ENCODE measurements around the gene HDAC1.
"Not testable (repeated sequence)": the region's sequence is repeated elsewhere in the genome, so short reads cannot be mapped to it uniquely, and the experiment has no call there.

The HDAC1 gene

DNA sequence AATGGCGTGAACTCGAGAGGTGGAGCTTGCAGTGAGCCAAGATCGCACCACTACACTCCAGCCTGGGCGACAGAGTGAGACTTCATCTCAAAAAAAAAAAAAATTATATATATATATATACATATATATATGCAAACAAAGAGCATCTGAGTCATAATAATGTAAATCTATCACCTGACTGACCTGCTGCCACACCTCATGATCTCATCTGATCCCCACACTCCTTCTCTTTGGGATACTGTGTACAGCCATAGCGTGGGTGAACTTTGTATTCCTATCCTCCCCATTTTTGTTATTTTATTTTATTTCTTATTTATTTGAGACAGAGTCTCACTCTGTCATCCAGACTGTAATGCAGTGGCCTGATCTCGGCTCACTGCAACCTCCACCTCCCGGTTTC is 2.6 kb upstream of the HDAC1 start:
- no peak for DNase-seq (ENCODE audit: low read depth in 1 of 2, low spot score in 1 of 2)
- in situ Hi-C loops (cut with HindIII; ENCODE audit: low pct_unique_long_range_greater_than_20kb, low sequenced_read_pairs) = no loop called here
- no peak for TF ChIP-seq JUND (IDR thresholded peaks at IDR 0.05; ENCODE audit: low read depth)

DNA sequence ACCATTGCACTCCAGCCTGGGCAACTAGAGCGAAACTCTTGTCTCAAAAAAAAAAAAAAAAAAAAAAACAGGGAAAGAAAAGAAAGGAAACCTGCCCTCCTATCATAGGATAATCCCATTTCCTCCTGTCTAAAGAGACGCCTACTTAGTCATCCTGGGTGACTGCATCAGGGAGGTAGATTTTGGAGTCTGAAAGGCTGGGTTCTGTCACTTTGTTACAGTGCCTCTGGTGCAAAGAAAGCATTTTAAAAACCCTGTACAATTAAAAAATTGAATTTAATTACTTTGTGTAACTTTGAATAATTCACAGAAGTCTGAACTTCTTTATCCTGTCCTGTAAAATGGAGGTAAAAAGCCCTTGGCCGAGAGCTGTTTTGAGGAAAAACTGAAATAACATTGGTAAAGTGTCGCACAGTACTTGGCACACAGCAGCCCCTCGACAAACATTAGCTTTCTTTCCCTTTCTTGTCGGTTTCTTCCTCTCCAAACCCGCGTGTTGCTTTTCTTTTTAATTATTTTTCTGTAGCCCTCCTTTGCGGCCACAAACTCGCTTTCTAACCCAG is 657 bp upstream of the HDAC1 start:
- TF ChIP-seq JUND (IDR thresholded peaks at IDR 0.05; ENCODE audit: low read depth) = no peak
- peak in 1 of 2 experiments; percentile 17 for DNase-seq (ENCODE audit: low read depth in 1 of 2, low spot score in 1 of 2)
- in situ Hi-C loops (cut with HindIII; ENCODE audit: low pct_unique_long_range_greater_than_20kb, low sequenced_read_pairs) = no loop called here

DNA sequence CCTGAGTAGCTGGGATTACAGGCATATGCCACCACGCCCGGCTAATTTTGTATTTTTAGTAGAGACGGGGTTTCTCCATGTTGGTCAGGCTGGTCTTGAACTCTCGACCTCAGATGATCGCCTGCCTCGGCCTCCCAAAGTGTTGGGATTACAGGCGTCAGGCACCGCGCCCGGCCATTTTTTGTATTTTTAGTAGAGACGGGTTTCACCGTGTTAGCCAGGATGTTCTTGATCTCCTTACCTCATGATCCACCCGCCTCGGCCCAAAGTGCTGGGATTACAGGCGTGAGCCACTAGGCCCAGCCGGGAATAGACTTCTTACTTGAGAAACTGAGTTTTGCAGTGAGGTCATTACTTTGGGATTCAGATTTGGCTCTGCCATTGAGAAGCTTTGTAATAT is 6.3 kb downstream of the HDAC1 start:
- DNase-seq (ENCODE audit: low read depth in 1 of 2, low spot score in 1 of 2); in situ Hi-C loops (cut with HindIII; ENCODE audit: low pct_unique_long_range_greater_than_20kb, low sequenced_read_pairs): not testable (repeated sequence)

DNA sequence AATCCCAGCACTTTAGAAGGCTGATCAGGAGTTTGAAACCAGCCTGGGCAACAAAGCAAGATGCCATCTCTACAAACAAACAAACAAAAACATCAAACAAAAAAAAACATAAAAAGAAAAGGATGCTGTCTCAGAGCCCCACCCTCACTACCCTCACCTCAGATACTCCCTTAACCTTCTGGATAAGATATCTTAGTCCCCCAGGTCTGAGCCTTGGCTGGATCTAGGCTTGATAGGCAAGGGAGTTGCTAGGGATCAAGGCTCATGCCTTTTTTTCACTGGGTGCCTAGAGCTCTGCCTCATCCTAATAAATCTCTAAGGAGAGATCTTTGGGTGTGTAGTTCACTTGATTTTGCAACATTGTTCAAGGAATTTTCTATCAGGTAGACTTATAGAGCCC is 7.4 kb downstream of the HDAC1 start:
- DNase-seq (ENCODE audit: low read depth in 1 of 2, low spot score in 1 of 2) = no peak
- in situ Hi-C loops (cut with HindIII; ENCODE audit: low pct_unique_long_range_greater_than_20kb, low sequenced_read_pairs) = no loop called here
- TF ChIP-seq JUND (IDR thresholded peaks at IDR 0.05; ENCODE audit: low read depth) = no peak

DNA sequence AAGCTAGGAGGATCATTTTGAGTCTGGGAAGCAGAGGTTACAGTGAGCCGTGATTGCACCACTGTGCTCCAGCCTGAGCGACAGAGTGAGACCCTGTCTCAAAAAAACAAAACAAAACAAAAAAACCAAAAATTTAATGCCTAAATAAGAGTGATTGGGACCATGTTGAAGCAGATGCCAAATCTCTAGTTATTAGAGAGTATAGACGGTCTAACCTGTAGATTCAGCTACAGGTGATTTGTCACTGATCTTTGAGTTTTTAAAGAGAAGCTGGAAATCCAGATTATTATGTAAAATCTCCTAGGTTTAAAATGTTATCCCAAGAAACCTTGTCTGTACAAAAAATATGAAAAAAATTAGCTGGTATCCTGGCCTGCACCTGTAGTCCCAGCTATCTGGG is 11.5 kb downstream of the HDAC1 start:
- no peak for TF ChIP-seq JUND (IDR thresholded peaks at IDR 0.05; ENCODE audit: low read depth)
- in situ Hi-C loops (cut with HindIII; ENCODE audit: low pct_unique_long_range_greater_than_20kb, low sequenced_read_pairs) = no loop called here
- DNase-seq (ENCODE audit: low read depth in 1 of 2, low spot score in 1 of 2) = no peak

DNA sequence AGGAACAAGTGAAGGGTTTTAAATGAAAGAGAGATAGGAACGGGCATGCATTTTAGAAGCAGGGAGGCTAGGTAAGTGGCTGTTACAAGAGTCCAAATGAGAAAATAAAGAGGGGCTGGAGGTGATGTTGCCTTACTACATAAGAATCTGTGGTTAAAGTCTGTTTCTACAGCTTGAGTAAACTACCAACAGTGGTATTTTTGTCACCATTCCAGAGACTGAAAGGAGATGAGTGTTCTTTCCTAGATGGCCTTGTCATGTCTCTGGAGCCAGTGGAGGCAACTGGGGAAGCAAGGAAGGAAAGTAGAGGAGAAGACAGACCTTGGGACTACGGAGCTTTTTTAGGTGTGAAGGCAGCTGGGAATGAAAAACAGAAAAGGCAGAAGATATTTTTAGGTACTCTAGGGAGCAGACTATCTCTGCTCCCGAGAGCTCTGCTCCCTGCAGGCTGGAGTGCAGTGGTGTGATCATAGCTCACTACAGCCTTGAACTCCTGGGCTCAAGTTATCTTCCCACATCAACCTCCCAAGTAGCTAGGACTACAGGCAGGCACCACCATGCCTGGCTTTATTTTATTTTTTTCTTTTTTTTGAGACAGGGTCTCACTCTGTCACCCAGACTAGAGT is 12.2 kb downstream of the HDAC1 start:
- TF ChIP-seq JUND (IDR thresholded peaks at IDR 0.05; ENCODE audit: low read depth) = no peak
- no peak for DNase-seq (ENCODE audit: low read depth in 1 of 2, low spot score in 1 of 2)
- in situ Hi-C loops (cut with HindIII; ENCODE audit: low pct_unique_long_range_greater_than_20kb, low sequenced_read_pairs) = no loop called here

DNA sequence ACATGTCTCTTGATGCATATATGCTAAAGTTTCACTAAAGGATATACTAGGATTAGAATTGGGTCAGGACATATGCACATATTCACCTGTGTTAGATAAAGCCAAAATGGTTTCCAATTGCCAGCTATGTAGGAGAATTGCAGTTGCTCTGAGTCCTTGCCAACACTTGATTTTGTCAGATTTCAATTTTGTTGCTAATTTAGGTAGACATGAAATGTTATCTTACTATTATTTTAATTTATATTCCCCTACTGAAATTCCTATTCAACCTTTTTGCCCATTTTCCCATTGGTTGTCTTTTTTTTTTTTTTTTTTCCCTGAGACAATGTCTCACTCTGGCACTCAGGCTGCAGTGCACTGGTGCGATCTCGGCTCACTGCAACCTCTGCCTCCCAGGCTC is 13.4 kb downstream of the HDAC1 start:
- TF ChIP-seq JUND (IDR thresholded peaks at IDR 0.05; ENCODE audit: low read depth) = no peak
- in situ Hi-C loops (cut with HindIII; ENCODE audit: low pct_unique_long_range_greater_than_20kb, low sequenced_read_pairs) = no loop called here
- DNase-seq (ENCODE audit: low read depth in 1 of 2, low spot score in 1 of 2) = no peak

DNA sequence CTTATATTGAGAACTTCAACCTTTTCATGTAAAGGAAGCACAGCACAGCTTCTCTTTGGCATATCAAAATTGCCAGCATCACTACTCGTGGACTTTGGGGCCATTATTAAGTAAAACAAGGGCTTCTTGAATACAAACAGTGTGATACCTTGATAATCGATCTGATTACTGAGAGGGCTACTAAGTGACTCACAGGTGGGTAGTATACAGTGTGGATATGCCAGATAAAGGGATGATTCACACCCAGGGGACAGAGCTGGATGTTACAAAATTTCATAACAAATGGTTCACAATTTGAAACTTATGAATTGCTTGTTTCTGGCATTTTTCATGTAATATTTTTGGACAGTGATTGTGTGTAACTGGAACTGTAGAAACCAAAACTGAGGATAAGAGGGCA is 15.4 kb downstream of the HDAC1 start:
- DNase-seq (ENCODE audit: low read depth in 1 of 2, low spot score in 1 of 2) = no peak
- TF ChIP-seq JUND (IDR thresholded peaks at IDR 0.05; ENCODE audit: low read depth) = no peak
- in situ Hi-C loops (cut with HindIII; ENCODE audit: low pct_unique_long_range_greater_than_20kb, low sequenced_read_pairs) = no loop called here

DNA sequence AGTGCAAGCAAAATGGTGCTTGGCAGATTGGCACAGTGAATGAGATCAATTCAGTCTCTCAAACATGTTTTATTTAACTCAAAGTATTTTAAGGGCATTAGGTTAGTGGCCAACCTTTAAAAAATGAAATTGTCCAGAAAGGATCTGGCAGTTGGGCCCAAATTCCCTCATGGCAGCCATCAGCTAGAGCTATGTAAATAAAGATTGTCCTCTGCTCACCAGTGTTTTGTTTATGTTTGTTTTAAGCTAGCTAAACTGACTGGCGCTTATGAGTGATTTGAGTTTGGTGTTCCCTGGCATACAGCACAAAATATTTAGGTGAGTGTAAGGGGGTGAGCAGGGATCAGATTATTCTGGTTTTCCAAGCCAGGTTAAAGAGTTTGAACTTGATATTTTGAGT is 18.1 kb downstream of the HDAC1 start:
- TF ChIP-seq JUND (IDR thresholded peaks at IDR 0.05; ENCODE audit: low read depth) = no peak
- no peak for DNase-seq (ENCODE audit: low read depth in 1 of 2, low spot score in 1 of 2)
- in situ Hi-C loops (cut with HindIII; ENCODE audit: low pct_unique_long_range_greater_than_20kb, low sequenced_read_pairs) = no loop called here

DNA sequence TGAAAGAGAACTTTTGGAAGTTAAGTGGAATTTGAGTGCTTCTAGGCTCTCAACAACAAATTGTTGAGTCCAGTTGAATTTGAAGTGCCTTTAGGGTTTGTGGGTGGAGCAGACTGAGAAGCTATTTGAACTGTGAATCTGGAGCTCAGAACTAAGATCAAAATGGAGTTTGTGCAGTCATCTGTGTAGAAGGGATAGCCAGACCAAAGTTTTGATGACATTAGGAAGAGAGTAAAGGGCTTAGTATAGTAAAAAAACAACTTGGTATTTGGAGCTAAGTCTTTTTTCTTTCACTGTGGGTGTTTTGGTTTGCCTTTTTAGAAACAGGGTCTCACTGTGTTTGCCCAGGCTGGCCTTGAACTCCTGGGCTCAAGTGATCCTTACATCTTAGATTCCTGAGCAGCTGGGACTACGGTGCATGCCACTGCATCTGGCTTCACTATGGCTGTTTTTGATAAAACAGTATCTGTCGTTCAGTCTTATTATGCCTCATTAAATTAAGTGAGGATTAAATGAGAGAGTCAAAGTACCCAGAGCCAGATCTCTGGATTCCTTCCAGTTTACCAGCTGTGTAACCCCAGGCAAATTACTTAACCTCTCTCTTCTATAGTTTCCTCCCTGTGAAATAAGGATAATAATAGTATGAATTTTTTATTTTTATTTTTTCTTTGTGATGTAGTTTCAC is 20.0 kb downstream of the HDAC1 start:
- DNase-seq (ENCODE audit: low read depth in 1 of 2, low spot score in 1 of 2) = no peak
- in situ Hi-C loops (cut with HindIII; ENCODE audit: low pct_unique_long_range_greater_than_20kb, low sequenced_read_pairs) = no loop called here
- no peak for TF ChIP-seq JUND (IDR thresholded peaks at IDR 0.05; ENCODE audit: low read depth)

DNA sequence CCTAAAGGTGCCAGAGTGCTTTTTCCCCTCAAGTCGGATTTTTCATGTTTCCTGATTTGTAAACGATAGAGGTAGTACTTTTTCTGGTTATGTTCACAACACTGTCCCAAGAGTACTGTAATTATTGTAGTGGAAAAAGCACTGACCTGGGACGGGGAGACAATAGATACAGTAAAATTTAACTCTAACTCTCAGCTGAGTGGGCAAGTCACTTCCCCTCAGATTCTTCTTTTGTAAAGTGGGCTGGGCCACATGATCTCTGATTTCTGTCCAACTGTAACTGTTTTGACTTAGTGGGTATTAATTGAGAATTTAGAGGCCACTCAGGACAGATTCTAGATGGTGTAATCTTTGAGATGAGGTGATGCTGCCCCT is 25.0 kb downstream of the HDAC1 start:
- no peak for DNase-seq (ENCODE audit: low read depth in 1 of 2, low spot score in 1 of 2)
- no peak for TF ChIP-seq JUND (IDR thresholded peaks at IDR 0.05; ENCODE audit: low read depth)
- in situ Hi-C loops (cut with HindIII; ENCODE audit: low pct_unique_long_range_greater_than_20kb, low sequenced_read_pairs) = no loop called here

DNA sequence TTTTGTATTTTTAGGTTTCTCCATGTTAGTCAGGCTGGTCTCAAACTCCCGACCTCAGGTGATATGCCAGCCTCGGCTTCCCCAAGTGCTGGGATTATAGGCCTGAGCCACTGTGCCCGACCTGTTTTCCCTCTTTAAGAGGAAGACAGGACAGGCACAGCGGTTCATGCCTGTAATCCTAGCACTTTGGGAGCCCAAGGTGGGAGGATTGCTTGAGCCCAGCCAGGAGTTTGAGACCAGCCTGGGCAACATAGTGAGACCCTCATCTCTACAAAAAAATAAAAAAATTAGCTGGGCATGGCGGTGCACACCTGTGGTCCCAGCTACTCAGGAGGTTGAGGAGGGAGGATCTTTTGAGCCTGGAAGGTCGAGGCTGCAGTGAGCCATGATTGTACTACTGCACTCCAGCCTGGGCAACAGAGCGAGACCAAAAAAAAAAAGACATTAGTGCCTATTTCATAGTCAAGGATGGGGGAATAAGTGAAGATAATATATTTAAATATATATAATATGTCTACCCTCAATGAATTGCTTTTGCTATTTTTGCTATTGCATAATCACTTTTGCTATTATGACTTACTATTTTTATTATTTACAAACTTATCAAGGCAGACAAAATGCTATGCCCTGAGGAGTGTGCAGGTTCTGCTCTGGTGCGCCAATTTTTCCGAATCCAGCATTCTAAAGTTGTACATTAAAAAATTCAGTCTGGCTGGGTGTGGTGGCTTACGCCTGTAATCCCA is 26.4 kb downstream of the HDAC1 start:
- DNase-seq (ENCODE audit: low read depth in 1 of 2, low spot score in 1 of 2) = no peak
- in situ Hi-C loops (cut with HindIII; ENCODE audit: low pct_unique_long_range_greater_than_20kb, low sequenced_read_pairs) = no loop called here
- TF ChIP-seq JUND (IDR thresholded peaks at IDR 0.05; ENCODE audit: low read depth) = no peak

DNA sequence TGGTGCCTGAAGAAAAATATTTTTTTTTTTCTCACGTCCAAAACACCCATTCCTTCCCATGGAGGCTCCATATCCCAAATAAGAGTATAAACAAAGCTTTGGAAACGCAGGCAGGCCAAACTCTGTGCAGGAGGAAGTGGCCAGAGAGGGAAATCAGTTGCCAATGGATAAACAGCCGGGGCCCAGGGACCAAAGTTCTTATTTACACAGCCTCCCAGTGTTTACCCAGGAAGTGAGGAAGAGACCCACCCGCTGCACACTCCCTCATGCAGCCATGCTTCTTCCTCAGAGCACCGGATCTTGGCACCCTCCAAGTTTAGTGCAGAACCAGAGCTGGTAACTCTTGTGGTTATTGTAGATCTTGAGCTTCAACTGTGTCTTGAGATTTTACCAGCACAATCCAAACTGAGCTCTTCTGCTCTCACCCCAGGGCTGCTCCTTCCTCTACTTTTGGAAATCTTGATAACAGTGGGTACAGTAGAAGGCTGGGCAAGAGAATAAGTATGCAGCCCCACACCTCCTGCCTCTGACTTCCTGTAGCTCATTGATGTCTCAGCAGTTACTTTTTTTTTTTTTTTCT is 29.9 kb downstream of the HDAC1 start:
- no peak for TF ChIP-seq JUND (IDR thresholded peaks at IDR 0.05; ENCODE audit: low read depth)
- in situ Hi-C loops (cut with HindIII; ENCODE audit: low pct_unique_long_range_greater_than_20kb, low sequenced_read_pairs) = no loop called here
- no peak for DNase-seq (ENCODE audit: low read depth in 1 of 2, low spot score in 1 of 2)
